H4 (cell line): ENCODE results near the gene TMCO4. TPM values are rescaled to one million over a fixed set of nuclear protein-coding genes. Genes with fewer than 3 reads are reported as not detected.
A peak's percentile ranks its signal among the peaks of the same experiment; 100 is the strongest.

ENCODE experiments used
- DNase-seq: peaks from one replicate; pipeline ENCODE4 v3.0.0-alpha.2; 2015; ENCODE audit warnings: low spot score
- total RNA-seq: library from RNA; depleted of rRNA; stranded (reverse); fragments of >200 nt; shearing (Covaris generic); gene quantifications from 2 replicates; pipeline ENCODE4 v1.2.3, GENCODE V29; 2014

TMCO4 gene
- total RNA-seq, 1 experiment from 2014 or later, result 10.6 TPM

- no peak for DNase-seq
These were observed 50.0 kb downstream of the TMCO4 start for GRCh38 chr1:19749685-19750084.

- no peak for DNase-seq
These were observed 52.0 kb downstream of the TMCO4 start for GRCh38 chr1:19747761-19748160.

GRCh38 chr1:19744886-19745285, 54.8 kb downstream of the TMCO4 start:
- DNase-seq, result no peak

GRCh38 chr1:19744335-19744743, 55.4 kb downstream of the TMCO4 start:
- no peak for DNase-seq

GRCh38 chr1:19743793-19744192, 55.9 kb downstream of the TMCO4 start:
- no peak for DNase-seq

GRCh38 chr1:19743180-19743579, 56.5 kb downstream of the TMCO4 start:
- DNase-seq, result no peak

- DNase-seq, result no peak
These were observed 60.1 kb downstream of the TMCO4 start for GRCh38 chr1:19739628-19740027.

GRCh38 chr1:19738669-19739068, 61.0 kb downstream of the TMCO4 start:
- DNase-seq, result no peak

- DNase-seq, result no peak
These were observed 61.6 kb downstream of the TMCO4 start for GRCh38 chr1:19738076-19738475.

GRCh38 chr1:19737104-19737825, 62.5 kb downstream of the TMCO4 start:
- no peak for DNase-seq

GRCh38 chr1:19735440-19736127, 64.1 kb downstream of the TMCO4 start:
- DNase-seq, result peak; percentile 29

GRCh38 chr1:19734472-19734999, 65.2 kb downstream of the TMCO4 start:
- no peak for DNase-seq

GRCh38 chr1:19734056-19734455, 65.7 kb downstream of the TMCO4 start:
- DNase-seq, result no peak

GRCh38 chr1:19733615-19734014, 66.1 kb downstream of the TMCO4 start:
- no peak for DNase-seq

GRCh38 chr1:19731311-19731821, 68.3 kb downstream of the TMCO4 start:
- no peak for DNase-seq

GRCh38 chr1:19730793-19731192, 68.9 kb downstream of the TMCO4 start:
- no peak for DNase-seq

- DNase-seq, result no peak
These were observed 69.5 kb downstream of the TMCO4 start for GRCh38 chr1:19730232-19730631.

- DNase-seq, result no peak
These were observed 71.1 kb downstream of the TMCO4 start for GRCh38 chr1:19728413-19729145.

- DNase-seq, result no peak
These were observed 74.1 kb downstream of the TMCO4 start for GRCh38 chr1:19725606-19726005.

GRCh38 chr1:19723874-19724273, 75.8 kb downstream of the TMCO4 start:
- DNase-seq, result no peak

- no peak for DNase-seq
These were observed 78.7 kb downstream of the TMCO4 start for GRCh38 chr1:19720973-19721372.

- no peak for DNase-seq
These were observed 79.5 kb downstream of the TMCO4 start for GRCh38 chr1:19720174-19720573.
